Measurements from ENCODE around the gene EFCAB6. TPM values are rescaled to one million over a fixed set of nuclear protein-coding genes. Genes with fewer than 3 reads are reported as not detected.
A peak's percentile ranks its signal among the peaks of the same experiment; 100 is the strongest.

The EFCAB6 gene
- total RNA-seq, 1 donor from 2014 or later, result 7.0 TPM

- no peak for DNase-seq (ENCODE audit: low spot score)
Observed at GRCh38 chr22:43554259-43554636, 257.9 kb downstream of the EFCAB6 start.

GRCh38 chr22:43553451-43554258 is 258.4 kb downstream of the EFCAB6 start:
- DNase-seq (ENCODE audit: low spot score), result no peak

DNA sequence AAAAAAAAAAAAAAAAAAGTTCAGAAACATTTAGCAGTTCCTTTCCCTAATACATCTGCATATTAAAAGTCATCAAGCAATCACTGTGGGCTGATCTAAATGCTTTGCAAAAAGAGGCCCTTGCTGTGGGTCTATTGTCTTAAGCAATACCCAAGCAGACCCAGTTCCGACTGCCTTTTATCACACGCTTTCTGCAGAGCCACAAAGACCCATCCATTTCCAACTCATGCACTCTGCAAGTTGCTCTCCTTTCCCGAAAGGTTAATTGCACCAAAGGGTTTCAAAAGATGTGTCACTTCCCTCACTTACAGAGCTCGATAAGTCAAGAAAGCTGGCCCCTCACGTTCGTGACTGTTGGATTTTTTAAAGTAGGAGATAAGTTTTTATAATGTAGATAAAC is 261.4 kb downstream of the EFCAB6 start:
- no peak for DNase-seq (ENCODE audit: low spot score)

GRCh38 chr22:43550024-43550620 is 262.0 kb downstream of the EFCAB6 start:
- DNase-seq (ENCODE audit: low spot score), result no peak

DNA sequence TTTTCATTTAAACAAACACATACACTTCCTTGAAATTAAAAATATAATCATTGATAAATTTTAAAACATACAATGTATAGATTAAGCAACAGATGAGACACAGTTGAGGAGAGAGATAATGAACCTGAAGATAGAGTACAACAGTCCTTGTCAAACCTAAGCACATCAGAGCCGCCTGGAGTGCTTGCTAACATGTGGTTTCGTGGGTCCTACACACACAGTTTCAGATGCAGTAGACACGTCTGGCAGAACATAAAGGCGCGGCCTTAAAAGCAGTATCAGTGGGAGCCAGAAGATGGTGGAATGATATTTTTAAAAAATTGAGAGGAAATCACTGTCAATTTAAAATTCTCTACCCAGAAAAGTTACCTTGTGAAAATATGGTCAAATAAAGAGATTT is 265.9 kb downstream of the EFCAB6 start:
- no peak for DNase-seq (ENCODE audit: low spot score)

DNA sequence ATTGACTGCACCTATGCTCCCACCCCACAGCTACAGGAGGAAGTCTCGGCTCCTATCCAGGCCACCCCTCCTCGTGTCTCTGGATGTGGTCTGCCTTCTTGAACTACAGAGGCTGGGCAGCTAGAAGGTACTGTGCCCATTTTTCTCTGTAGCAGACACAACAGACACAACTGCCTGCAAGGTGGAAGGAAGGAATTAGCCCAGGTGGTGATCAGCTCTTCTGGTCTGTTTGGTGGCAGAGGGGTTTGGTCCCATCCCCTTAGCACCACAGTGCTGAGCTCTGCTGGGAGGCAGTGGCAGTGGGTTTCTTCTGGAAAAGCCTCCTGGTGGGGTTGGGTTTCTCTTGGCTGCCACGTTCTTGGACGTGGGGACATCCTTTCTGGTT is 267.8 kb downstream of the EFCAB6 start:
- DNase-seq (ENCODE audit: low spot score), result no peak

DNA sequence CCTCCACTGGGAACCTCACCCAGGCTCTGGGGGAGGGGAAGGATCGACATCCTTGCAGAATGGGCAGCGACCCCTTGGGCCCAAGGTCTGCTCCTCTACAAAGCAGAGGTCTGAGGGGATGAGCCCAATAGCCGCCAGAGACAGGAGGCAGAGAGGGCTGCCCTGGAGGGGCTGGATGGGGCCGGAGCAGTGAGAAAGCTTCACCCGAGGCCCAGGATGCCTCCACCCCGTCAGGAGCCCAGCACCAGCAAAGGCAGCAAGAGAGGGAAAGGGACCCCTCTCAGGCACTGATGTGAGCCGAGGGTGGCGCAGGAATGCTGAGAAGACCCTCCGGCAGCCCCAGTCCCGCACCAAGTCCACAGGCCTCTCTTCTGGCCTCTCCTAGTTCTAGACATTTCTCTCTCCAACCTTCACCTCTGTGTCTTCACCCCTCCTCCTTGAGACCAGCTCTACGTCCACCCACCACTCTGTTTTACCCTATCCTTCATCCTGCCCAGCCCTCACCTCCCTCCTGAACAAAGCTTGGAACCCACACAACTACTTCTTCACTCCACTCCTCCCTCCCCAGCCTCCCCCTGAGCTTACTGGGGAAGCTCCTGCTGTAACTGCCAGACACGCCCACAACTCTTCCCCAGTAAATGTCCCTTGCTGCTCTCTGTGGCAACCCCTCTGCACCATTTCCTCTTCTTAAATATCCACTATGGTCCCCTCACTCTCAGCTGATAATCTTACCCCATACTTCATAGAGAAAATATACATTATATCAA is 268.4 kb downstream of the EFCAB6 start:
- DNase-seq (ENCODE audit: low spot score), result no peak

DNA sequence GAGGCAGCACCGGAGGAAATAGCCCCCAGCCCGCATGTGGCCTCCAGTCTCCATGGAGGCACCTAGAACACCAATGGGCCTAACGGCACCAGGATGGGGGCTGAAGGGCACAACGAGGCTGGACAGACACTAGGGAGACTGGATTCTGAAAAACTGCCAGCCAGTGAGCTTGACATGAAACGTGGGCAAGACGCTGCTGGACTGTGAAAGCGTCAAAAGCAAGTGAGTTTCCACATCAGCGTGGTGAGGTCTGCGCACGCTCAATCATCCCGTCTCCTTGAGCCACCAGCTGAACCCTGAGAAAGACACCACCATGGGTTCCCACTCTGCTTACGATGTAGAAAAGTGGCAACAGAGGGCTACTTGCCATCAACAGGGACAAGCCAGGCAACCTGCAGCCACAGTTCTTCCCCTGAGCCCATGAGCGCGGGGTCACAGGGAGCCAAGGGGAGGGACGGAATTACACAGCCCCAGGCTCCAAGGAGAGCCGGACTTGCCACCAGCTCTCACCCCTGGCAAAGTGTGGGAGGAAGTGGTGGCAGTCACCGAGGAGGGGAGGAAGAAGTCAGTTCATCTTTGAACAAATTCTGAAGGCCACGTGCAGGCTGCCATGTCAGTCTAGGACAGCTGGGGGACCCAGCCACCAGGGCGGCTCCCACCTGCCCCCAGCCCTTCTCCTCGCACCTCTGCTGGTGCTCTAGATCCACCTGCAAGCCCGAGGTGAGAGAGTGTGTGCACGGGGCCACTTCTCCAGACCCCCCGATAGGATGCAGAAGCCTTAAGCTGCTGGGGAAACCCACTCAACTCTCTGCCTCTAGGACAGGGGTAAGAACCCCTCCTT is 269.2 kb downstream of the EFCAB6 start:
- DNase-seq (ENCODE audit: low spot score), result no peak

DNA sequence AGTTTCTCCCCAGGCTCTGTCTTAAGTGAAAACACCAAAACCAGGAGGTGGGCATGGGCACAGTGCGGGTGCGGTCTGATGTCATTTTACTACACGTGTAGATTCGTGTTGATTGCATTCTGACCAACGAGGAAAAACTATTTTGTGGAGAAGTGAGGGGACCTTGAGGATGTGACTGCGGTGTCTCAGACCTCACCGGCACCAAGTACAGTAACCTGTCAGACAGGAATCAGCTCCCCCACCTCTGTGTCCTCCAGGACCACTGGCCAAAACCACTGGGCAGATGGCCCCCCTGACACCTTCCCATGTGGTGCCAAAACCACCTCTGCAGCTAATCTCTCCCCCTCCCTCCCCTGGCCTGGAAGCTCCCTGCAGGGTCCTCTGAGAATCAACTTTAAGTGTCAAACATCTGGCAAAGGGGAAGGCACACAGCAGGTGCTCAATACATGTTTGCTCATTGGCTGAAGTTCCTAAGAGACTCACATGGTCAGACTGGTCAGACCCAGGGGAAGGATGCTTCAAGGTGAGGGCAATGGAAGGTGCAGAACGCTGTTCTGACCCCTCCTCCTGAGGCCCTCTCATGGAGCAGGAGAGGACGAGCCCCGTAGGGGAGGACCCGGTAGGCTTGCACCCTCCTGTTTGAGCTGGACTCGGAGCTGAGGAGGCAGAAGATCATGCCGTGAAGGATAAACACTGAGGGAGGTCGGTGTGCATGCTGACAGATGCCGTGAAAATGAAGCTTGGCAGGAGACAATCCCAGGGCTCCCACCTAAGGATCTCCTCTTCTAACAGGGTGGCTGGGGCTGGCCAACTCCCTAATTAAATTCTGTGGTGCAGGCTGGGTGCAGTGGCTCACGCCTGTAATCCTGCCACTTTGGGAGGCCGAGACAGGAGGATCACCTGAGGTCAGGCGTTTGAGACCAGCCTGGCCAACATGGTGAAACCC is 270.4 kb downstream of the EFCAB6 start:
- no peak for DNase-seq (ENCODE audit: low spot score)

- no peak for DNase-seq (ENCODE audit: low spot score)
Observed at GRCh38 chr22:43541022-43541421, 271.1 kb downstream of the EFCAB6 start.

DNA sequence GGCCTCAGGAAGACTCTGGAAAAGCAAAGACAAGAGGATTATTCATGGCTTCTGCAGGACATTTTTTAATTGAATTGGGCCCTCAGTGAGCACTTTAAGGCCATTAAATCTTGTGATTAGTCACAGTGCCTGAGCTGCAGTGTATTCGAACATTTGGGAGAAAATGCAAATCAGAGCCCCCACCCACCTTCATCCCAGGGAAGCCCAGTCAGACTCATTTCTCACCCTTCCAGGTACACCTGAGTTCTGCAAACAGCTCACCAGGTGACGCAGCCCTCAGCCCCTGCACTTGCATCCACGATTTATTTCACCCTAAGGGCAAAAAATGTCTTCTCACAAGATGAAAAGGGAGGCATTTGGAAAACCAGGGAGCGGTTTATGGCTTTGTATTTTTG is 271.6 kb downstream of the EFCAB6 start:
- no peak for DNase-seq (ENCODE audit: low spot score)

DNA sequence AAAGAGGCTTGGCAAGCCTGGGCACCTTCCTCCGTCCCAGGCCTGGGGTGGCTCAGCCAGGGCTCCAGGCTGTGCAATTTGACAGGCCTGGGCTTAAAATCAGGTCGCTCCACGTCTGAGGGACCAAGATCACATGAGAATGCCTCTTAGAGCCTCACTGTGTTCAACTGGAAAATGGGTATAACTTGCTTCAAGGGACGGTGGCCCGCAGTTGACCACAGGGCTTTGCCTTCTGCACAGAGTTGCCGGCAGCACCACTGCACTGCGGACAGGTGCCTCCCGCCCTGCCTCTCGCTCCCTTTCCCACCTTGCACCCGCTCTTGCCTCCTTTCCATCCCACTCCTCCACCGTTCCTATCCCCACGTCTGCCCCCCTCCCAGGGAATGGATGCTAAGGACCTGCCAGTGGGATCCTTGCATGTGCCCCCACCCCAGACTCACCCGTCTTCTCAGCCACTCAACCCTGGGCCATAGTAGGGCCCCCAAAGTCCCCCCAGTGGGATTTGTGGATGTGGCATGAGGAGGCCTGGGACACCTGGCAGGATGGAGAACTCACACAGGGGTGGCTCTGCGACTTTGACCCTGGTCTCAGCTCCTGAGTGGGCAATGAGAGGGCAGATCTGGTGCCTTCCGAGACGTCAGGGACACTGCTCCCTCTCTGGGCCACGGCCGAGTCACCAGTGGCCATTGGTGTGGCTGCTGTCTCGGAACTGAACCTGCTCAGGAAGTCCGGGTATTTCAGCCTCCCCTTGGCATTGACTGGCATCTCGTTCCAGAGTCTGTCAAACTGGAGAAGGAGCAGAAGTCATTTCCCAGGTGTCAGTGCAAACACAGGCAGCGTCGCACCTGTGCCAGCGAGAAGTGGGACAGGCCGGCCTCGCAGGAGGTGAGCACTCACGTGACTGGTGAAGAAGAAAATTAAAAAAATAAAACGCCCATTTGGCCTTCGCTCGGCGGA is 272.3 kb downstream of the EFCAB6 start:
- no peak for DNase-seq (ENCODE audit: low spot score)

DNA sequence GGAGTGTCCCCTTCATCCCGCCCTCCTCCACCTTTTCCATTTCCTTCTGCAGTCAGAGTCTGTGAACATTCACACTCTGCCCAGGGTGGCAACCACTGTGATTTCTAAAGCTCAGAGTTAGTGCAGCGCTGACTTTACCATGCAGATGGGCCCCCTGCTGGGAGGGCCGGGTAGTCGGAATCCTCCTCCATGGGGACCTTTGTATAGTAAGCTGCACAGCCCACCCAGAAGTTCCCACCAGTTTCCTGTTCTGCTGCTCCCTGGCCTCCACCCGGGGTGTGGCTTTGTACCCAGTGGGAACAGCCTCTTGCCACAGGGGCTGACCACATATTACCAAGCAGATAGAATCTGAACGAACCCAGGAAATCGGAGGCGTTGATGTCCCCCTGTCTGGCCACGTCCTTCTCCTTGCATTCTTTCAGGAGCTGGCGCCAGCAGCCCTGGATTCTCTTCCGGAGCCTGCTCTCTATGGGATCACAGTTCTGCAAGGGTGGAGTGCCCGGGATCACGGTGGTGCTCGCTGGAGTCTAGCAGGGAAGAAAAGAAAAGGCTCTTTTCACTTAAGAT is 275.0 kb downstream of the EFCAB6 start:
- DNase-seq (ENCODE audit: low spot score), result no peak

DNA sequence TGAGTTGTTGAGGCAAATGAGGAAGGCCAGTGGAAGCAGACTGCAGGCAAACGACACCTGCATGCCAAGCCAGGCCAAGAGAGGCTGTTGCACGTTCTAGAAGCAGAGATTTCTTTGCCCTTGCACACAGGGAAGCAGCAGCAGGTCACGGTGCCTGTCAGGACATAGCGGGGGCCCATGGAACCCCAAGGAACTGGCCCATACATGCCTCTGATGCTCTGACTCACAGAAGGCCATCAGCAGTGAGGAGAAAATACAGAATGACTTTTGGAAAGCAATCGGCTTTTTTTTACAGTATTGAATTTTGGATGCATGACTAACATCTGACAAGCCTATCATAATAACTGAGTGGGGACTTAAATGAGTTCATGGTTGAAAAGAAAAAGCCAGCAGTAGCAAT is 276.4 kb downstream of the EFCAB6 start:
- DNase-seq (ENCODE audit: low spot score), result peak; percentile 4

DNA sequence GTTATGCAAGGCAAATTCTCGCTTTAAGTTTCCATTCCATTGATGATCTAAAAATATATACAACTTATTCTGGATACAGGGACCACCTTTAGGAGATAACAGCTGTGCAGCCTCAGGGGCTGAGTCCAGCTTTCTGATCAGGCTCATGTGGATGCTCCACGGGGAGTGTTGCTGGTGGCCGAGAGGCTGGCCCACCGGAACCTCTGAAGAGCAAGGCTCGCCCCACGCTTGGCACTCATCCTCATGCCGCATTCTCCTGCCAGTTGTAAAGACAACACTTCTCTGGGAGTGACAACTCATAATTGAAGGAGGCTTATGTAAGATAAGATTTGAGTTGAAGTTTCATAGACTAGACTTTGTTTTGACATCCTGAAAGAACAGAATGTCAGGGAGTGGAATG is 276.8 kb downstream of the EFCAB6 start:
- no peak for DNase-seq (ENCODE audit: low spot score)

DNA sequence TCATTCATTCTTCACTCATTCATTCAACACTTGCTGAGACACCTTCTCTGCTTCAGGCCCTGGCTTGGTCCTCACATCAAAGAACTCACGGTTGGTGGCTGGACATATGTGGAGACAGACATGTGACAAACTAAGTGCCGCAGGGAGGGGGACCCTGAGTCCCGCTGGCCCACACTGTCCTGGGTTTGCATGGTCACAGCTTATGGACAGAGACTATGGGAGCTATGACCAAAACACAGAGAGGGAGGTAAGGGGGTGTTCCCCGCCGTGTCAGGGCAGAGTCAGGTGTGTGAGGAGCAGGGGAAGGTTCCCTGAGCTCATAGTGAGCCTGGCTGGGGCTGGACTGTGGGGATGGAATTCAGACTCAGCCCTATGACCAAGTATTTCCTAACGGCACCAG is 277.2 kb downstream of the EFCAB6 start:
- no peak for DNase-seq (ENCODE audit: low spot score)

GRCh38 chr22:43533656-43534428 is 278.3 kb downstream of the EFCAB6 start:
- no peak for DNase-seq (ENCODE audit: low spot score)

GRCh38 chr22:43533156-43533530 is 279.0 kb downstream of the EFCAB6 start:
- DNase-seq (ENCODE audit: low spot score), result no peak
